Retinal pigment epithelial cell (primary cell): ENCODE results near the gene MCRIP1.

Experiments
- DNase-seq: peaks from one replicate; pipeline ENCODE4 v3.0.0-alpha.2; 2010; ENCODE audit warnings: low read depth
- H3K4me3 ChIP-seq: 2 replicates; pipeline ENCODE4 v1.5.1; 2011; ENCODE audit warnings: mild to moderate bottlenecking, low read length, control low read depth, moderate library complexity
- CTCF ChIP-seq: conservative IDR thresholded peaks from 2 replicates; pipeline ENCODE4 v1.5.1; 2011; ENCODE audit warnings: low read depth, low read length, control low read depth, inconsistent platforms

The MCRIP1 gene

DNA sequence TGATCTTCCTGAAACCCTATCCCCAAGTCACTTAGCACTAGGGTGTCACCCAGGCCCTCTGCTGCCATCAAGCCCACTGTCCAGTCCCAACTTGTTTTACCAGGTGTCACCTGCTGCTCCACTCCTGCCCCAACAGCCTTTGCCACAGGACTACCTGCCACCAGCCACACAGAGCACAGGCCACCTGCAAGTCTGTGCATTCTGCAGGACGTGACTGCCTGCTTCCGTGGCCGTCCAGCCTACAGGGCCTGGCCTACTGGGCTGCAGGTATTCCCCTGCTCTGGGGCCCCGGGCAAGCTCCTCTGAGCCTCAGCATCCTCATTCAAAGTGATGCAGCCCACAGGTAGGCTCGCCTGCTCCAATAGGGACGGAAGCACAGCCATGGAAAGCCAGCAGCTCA is 3.2 kb downstream of the MCRIP1 start:
- no peak for DNase-seq
- no peak for TF ChIP-seq CTCF
- H3K4me3 ChIP-seq, result no peak overlapping the region

- DNase-seq, result no peak
- no peak overlapping the region for H3K4me3 ChIP-seq
- TF ChIP-seq CTCF, result no peak
Measured at GRCh38 chr17:81828656-81829055, 4.4 kb downstream of the MCRIP1 start.

- H3K4me3 ChIP-seq, result no peak overlapping the region
- no peak for TF ChIP-seq CTCF
- no peak for DNase-seq
Measured at GRCh38 chr17:81825841-81826466, 7.1 kb downstream of the MCRIP1 start.

DNA sequence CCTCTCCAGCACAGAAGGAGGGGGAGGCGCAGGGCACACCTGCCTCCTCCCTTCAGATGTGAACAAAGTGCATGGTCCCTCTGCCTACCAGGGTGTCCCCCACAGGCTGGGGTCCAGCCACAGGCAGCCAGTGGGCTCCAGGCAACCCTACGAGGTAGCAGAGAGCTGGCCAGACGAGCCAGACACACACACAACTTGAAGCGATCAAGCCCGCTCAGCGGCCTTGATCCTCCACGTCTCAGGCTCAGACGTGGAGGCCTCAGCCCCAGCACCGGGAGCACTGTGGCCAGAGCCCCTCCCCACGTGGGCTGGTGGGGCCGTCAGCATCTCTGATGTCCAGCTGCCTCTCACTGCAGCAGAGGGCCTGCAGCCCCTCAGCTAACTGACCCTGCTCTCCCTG is 8.5 kb downstream of the MCRIP1 start:
- no peak for TF ChIP-seq CTCF
- H3K4me3 ChIP-seq, result no peak overlapping the region
- no peak for DNase-seq

- no peak overlapping the region for H3K4me3 ChIP-seq
- DNase-seq, result no peak
- no peak for TF ChIP-seq CTCF
Measured at GRCh38 chr17:81823820-81824550, 9.1 kb downstream of the MCRIP1 start.

DNA sequence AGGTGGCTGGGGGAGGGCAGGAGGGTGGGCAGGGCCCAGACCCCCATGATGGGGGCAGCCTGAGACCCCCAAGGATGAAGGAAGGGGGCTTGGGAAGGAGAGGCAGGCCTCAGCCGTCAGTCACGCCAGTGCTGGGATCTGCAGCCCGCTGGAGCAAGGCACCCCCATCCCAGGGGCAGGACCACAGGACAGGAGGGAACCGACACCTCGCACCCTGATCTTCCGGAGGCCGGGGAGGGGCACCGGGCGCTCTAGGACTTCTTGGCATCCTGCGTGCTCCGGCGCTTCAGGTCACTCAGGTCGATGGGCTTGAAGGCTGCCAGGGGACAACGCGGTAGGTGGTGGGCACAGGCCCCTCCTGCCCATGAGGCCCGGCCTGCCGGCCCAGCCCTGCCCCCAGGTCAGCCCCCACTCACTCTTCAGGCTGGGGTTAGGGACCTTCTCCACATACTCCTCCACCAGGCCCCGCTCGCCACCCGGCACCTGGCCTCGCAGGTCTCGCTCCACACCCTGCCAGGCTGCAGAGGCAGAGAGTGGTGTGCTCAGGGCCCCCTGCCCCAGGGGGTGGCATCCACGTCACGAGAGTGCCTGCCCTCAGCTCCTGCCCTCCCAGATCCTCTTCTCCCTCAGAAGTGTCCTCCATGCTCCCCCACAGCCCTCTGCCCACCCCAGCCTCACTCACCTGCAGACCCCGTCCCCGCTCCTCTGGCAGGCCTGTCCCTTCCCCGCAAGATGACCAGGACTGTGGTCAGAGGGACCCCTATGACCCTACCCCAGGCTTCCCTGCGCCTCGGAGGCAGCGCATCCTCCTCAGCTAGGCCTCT is 9.9 kb downstream of the MCRIP1 start:
- H3K4me3 ChIP-seq, result no peak overlapping the region
- DNase-seq, result no peak
- no peak for TF ChIP-seq CTCF

- H3K4me3 ChIP-seq, result no peak overlapping the region
- TF ChIP-seq CTCF, result no peak
- DNase-seq, result no peak
Measured at GRCh38 chr17:81822312-81822637, 10.8 kb downstream of the MCRIP1 start.
